HepG2 (cell line): ENCODE results near the gene SNX9. TPM values are rescaled to one million over a fixed set of nuclear protein-coding genes. Genes with fewer than 3 reads are reported as not detected.

Experiments
- ATM ChIP-seq: fragments of 450-650 bp; IDR thresholded peaks from 2 replicates; pipeline ENCODE4 v1.7.1; 2017; ENCODE audit warnings: mild to moderate bottlenecking, borderline replicate concordance
- CHD4 ChIP-seq: fragments of 200-600 bp; sonication (generic); IDR thresholded peaks from 2 replicates; pipeline ENCODE4 v1.7.0; 2017; ENCODE audit warnings: mild to moderate bottlenecking, low read length, borderline replicate concordance
- FOXO4 ChIP-seq: sonication (generic); formaldehyde crosslinking; conservative IDR thresholded peaks from 2 replicates; pipeline ENCODE4 v1.8.1; 2023; ENCODE audit warnings: missing genetic modification reagents
- GMEB1 ChIP-seq: sonication (generic); formaldehyde crosslinking; IDR thresholded peaks from 2 replicates; pipeline ENCODE4 v1.5.1; 2020; ENCODE audit warnings: missing genetic modification reagents, mild to moderate bottlenecking, borderline replicate concordance
- HNRNPH1 ChIP-seq: fragments of 200-400 bp; formaldehyde crosslinking; optimal IDR thresholded peaks from 2 replicates; pipeline ENCODE3; 2017; ENCODE audit warnings: mild to moderate bottlenecking, low read depth, low read length
- POLR2AphosphoS2 ChIP-seq: IDR thresholded peaks from 2 replicates; pipeline ENCODE4 v1.6.1; 2011; ENCODE audit warnings: low read depth, low read length, improper control_type of control experiment
- RBAK ChIP-seq: sonication (generic); formaldehyde crosslinking; IDR thresholded peaks from 2 replicates; pipeline ENCODE4 v1.5.1; 2020; ENCODE audit warnings: mild to moderate bottlenecking, missing genetic modification reagents
- SAFB2 ChIP-seq: sonication (generic); formaldehyde crosslinking; IDR thresholded peaks from 2 replicates; pipeline ENCODE4 v1.5.1; 2020; ENCODE audit warnings: missing genetic modification reagents, low read depth, mild to moderate bottlenecking, borderline replicate concordance
- ZBTB38 ChIP-seq: sonication (generic); formaldehyde crosslinking; IDR thresholded peaks from 2 replicates; pipeline ENCODE4 v1.5.1; 2020; ENCODE audit warnings: mild to moderate bottlenecking, missing genetic modification reagents
- ZFAT ChIP-seq: sonication (generic); formaldehyde crosslinking; conservative IDR thresholded peaks from 2 replicates; pipeline ENCODE4 v1.8.1; 2023; ENCODE audit warnings: missing genetic modification reagents, inconsistent platforms
- ZKSCAN5 ChIP-seq: sonication (generic); formaldehyde crosslinking; IDR thresholded peaks from 2 replicates; pipeline ENCODE4 v1.5.1; 2020; ENCODE audit warnings: mild to moderate bottlenecking, missing genetic modification reagents
- ZNF24 ChIP-seq: fragments of 450-650 bp; IDR thresholded peaks from 2 replicates; pipeline ENCODE4 v1.6.1; 2017; ENCODE audit warnings: antibody characterized with exemption, mild to moderate bottlenecking
- ZNF574 ChIP-seq: sonication (generic); formaldehyde crosslinking; IDR thresholded peaks from 2 replicates; pipeline ENCODE4 v1.4.0; 2020; ENCODE audit warnings: missing genetic modification reagents
- ZNF605 ChIP-seq: sonication (generic); formaldehyde crosslinking; IDR thresholded peaks from 2 replicates; pipeline ENCODE4 v1.8.0; 2022; ENCODE audit warnings: mild to moderate bottlenecking, missing genetic modification reagents
- ZNF644 ChIP-seq: IDR thresholded peaks from 2 replicates; pipeline ENCODE4 v1.6.1; 2016; ENCODE audit warnings: low read depth
- ZNF879 ChIP-seq: sonication (generic); formaldehyde crosslinking; IDR thresholded peaks from 2 replicates; pipeline ENCODE4 v1.8.1; 2023; ENCODE audit warnings: missing genetic modification reagents
- ZSCAN30 ChIP-seq: sonication (generic); formaldehyde crosslinking; IDR thresholded peaks from 2 replicates; pipeline ENCODE4 v1.5.0; 2020; ENCODE audit warnings: mild to moderate bottlenecking, missing genetic modification reagents
- polyA plus RNA-seq, 8 experiments: library from polyadenylated mRNA; depleted of rRNA in 3 of 8; stranded (reverse) in 7 of 8; unstranded in 1 of 8; fragments of >200 nt; fragmentation: Illumina TruSeq in 4 of 8; extraction: Trizol in 4 of 8; gene quantifications; 2 replicates each; pipeline versions ENCODE4 v1.2.1 to v1.2.3, GENCODE V29; 2011 to 2016; ENCODE audit warnings: low read depth in 4 of 8, missing spikeins in 1 of 8, mixed read lengths in 1 of 8; ENCODE audit not compliant: insufficient read depth in 1 of 8
- total RNA-seq, 5 experiments: library from RNA; depleted of rRNA; stranded (reverse); fragments of >200 nt; fragmentation: Illumina TruSeq; extraction: Trizol; gene quantifications; 2 replicates each; pipeline ENCODE4 v1.2.3, GENCODE V29; 2016; ENCODE audit warnings: low read depth in 1 of 5
- TF ChIP-seq, protein P1 (sequence below): sonication (generic); formaldehyde crosslinking; conservative IDR thresholded peaks from 2 replicates; pipeline ENCODE4 v1.4.0; 2020; ENCODE audit warnings: missing genetic modification reagents
- TF ChIP-seq, protein P2 (sequence below): sonication (generic); formaldehyde crosslinking; IDR thresholded peaks from 2 replicates; pipeline ENCODE4 v1.5.1; 2020; ENCODE audit warnings: missing genetic modification reagents, mild to moderate bottlenecking, borderline replicate concordance

The SNX9 gene
- total and polyA plus RNA-seq, 2 of the 13 experiments (the other 11 are each of a cell fraction or from before 2014, with no cell fraction given) = 21.9 to 36.0 TPM

DNA sequence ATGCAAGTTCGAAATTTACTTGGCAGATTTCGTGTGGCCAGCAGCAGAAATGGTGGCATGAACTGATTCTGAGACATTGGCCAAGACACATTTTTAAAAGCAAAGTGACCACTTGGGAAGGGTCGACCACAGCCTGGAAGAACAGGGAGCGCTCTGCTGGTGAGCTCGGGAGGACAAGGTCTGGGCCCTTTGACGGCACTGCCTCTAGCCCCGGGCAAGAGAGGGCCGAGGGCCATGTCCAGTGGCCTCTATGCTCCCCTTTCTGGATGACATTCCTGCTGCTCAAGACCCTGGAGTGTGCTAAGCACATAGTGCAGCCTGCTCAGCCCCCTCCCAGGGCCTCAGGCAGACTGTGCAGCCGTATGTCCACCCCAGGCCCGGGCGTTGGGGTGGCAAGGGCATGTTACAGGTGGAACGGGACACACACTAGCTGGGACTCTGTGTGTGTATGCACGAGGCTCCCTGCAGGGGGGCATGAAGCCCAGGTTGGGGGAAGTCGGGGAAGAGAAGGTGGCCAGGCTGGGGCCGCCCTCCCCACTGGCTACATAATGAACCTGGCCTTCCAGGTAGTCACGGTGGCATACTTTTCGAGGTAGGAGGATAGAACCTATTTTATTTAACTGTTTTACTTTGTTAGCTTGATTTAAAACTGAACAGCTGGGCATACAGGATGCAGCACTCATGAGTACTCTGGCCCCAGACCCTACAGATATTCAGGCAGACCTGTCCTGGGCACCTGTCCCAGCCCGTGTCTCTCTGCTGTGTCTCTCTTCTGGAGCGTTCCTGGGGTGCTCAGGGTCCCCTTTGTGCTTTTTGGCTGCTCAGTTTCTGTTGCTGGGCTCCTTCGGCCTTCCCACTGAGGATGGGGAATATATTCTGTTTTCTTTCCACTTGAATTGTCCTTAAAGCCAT lies 165.0 kb downstream of the SNX9 start (continued):
- TF ChIP-seq ZNF574 (CRISPR knock-in tag) (no peak), ZSCAN30 (CRISPR knock-in tag) (no peak), RBAK (CRISPR knock-in tag) (no peak), FOXO4 (no peak), ZKSCAN5 (no peak), GMEB1 (no peak), ZNF605 (CRISPR knock-in tag) (peak; percentile 47; the same call in 1 of the 2 replicates), ZNF644 (CRISPR knock-in tag) (no peak), CHD4 (no peak), ATM (no peak), ZNF24 (no peak), SAFB2 (CRISPR knock-in tag) (no peak), ZNF879 (CRISPR knock-in tag) (no peak), HNRNPH1 (peak; percentile 65), ZFAT (CRISPR knock-in tag) (no peak), POLR2AphosphoS2 (peak; percentile 34; the same call in 1 of the 2 replicates), ZBTB38 (CRISPR knock-in tag) (0 out of 2 replicates have a peak, but pooled peaks have one; percentile 33)
- TF ChIP-seq, protein P1, sequence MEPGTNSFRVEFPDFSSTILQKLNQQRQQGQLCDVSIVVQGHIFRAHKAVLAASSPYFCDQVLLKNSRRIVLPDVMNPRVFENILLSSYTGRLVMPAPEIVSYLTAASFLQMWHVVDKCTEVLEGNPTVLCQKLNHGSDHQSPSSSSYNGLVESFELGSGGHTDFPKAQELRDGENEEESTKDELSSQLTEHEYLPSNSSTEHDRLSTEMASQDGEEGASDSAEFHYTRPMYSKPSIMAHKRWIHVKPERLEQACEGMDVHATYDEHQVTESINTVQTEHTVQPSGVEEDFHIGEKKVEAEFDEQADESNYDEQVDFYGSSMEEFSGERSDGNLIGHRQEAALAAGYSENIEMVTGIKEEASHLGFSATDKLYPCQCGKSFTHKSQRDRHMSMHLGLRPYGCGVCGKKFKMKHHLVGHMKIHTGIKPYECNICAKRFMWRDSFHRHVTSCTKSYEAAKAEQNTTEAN (CRISPR knock-in tag) = no peak
- TF ChIP-seq, protein P2, sequence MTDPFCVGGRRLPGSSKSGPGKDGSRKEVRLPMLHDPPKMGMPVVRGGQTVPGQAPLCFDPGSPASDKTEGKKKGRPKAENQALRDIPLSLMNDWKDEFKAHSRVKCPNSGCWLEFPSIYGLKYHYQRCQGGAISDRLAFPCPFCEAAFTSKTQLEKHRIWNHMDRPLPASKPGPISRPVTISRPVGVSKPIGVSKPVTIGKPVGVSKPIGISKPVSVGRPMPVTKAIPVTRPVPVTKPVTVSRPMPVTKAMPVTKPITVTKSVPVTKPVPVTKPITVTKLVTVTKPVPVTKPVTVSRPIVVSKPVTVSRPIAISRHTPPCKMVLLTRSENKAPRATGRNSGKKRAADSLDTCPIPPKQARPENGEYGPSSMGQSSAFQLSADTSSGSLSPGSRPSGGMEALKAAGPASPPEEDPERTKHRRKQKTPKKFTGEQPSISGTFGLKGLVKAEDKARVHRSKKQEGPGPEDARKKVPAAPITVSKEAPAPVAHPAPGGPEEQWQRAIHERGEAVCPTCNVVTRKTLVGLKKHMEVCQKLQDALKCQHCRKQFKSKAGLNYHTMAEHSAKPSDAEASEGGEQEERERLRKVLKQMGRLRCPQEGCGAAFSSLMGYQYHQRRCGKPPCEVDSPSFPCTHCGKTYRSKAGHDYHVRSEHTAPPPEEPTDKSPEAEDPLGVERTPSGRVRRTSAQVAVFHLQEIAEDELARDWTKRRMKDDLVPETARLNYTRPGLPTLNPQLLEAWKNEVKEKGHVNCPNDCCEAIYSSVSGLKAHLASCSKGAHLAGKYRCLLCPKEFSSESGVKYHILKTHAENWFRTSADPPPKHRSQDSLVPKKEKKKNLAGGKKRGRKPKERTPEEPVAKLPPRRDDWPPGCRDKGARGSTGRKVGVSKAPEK (CRISPR knock-in tag) = no peak
